ENCODE data around the gene ASTN2.
A peak's percentile ranks its signal among the peaks of the same experiment; 100 is the strongest.

Gene ASTN2

GRCh38 chr9:116430849-116431248 is 984.0 kb downstream of the ASTN2 start:
- DNase-seq (ENCODE audit: low read depth) = no peak

GRCh38 chr9:116425244-116425643 is 989.6 kb downstream of the ASTN2 start:
- DNase-seq (ENCODE audit: low read depth) = no peak
- H3K4me3 ChIP-seq (ENCODE audit: low read length) = no peak overlapping the region
- TF ChIP-seq CTCF (conservative IDR thresholded peaks at IDR 0.05; ENCODE audit: low read length) = no peak

More at GRCh38 chr9:116430849-116431248, 984.0 kb downstream of the ASTN2 start:
- H3K4me3 ChIP-seq (ENCODE audit: low read length) = no peak overlapping the region
- no peak for TF ChIP-seq CTCF (conservative IDR thresholded peaks at IDR 0.05; ENCODE audit: low read length)

- no peak for DNase-seq (ENCODE audit: low read depth)
- H3K4me3 ChIP-seq (ENCODE audit: low read length) = no peak overlapping the region
- no peak for TF ChIP-seq CTCF (conservative IDR thresholded peaks at IDR 0.05; ENCODE audit: low read length)
Measured at GRCh38 chr9:116423149-116423548, 991.7 kb downstream of the ASTN2 start.

- no peak for TF ChIP-seq CTCF (conservative IDR thresholded peaks at IDR 0.05; ENCODE audit: low read length)
- DNase-seq (ENCODE audit: low read depth) = no peak
- H3K4me3 ChIP-seq (ENCODE audit: low read length) = no peak overlapping the region
Measured at GRCh38 chr9:116422119-116422979, 992.5 kb downstream of the ASTN2 start.

GRCh38 chr9:116420993-116421538 is 993.8 kb downstream of the ASTN2 start:
- TF ChIP-seq CTCF (conservative IDR thresholded peaks at IDR 0.05; ENCODE audit: low read length) = no peak
- no peak overlapping the region for H3K4me3 ChIP-seq (ENCODE audit: low read length)
- DNase-seq (ENCODE audit: low read depth) = peak; percentile 46

- no peak overlapping the region for H3K4me3 ChIP-seq (ENCODE audit: low read length)
- TF ChIP-seq CTCF (conservative IDR thresholded peaks at IDR 0.05; ENCODE audit: low read length) = no peak
- no peak for DNase-seq (ENCODE audit: low read depth)
Measured at GRCh38 chr9:116419181-116419580, 995.7 kb downstream of the ASTN2 start.

GRCh38 chr9:116417464-116417863 is 997.4 kb downstream of the ASTN2 start:
- DNase-seq (ENCODE audit: low read depth) = no peak

More at GRCh38 chr9:116417464-116417863, 997.4 kb downstream of the ASTN2 start:
- no peak for TF ChIP-seq CTCF (conservative IDR thresholded peaks at IDR 0.05; ENCODE audit: low read length)
- no peak overlapping the region for H3K4me3 ChIP-seq (ENCODE audit: low read length)

Measured in AG10803 (cell line).